Stimulated activated CD4-positive, alpha-beta T cell treated with anti-CD3 and anti-CD28 coated beads, Interleukin-2, amount 100 ng/mL, for 4 hours (primary cell): Measurements from ENCODE around the gene PTPN1.
"Not testable (repeated sequence)": the region's sequence is repeated elsewhere in the genome, so short reads cannot be mapped to it uniquely, and the experiment has no call there.

Source experiments
- DNase-seq: peaks from one replicate; pipeline ENCODE4 v3.0.0-alpha.2; 2020; ENCODE audit warnings: low read depth

PTPN1 gene

GRCh38 chr20:50481741-50482140, 28.4 kb upstream of the PTPN1 start:
- no peak for DNase-seq

- DNase-seq: no peak
Observed at GRCh38 chr20:50482396-50482981, 27.7 kb upstream of the PTPN1 start.

DNA sequence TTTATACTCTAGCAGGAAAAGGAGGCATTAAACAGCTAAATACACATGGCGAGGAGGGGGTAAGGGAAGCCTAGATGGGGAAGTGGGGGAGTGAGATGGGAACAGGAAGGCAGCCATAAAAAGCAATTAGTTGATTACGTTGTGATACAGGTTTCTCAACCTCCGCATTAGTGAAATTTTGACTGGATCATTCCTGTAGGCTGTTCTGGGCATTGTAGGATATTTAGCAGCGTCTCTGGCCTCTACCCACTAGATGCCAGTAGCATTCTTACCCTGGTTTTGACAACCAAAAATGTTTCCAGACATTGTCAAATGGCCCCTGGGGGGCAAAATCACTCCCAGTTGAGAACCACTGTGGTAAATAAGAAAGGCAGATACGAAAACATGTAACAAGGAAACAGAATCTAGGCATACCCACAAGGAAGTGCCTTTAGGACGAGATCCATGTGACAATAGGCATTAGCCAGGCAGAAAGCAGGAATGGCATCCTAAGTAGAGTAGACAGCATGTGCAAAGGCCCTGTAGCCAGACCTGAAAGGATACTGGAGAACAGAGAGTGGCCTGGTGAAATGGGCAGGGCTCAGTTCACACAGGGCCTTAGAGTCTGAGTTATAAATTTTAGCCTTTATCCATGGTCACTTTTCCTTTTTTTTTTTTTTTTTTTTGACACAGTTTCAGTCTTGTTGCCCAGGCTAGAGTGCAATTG, 25.8 kb upstream of the PTPN1 start:
- DNase-seq: no peak

DNA sequence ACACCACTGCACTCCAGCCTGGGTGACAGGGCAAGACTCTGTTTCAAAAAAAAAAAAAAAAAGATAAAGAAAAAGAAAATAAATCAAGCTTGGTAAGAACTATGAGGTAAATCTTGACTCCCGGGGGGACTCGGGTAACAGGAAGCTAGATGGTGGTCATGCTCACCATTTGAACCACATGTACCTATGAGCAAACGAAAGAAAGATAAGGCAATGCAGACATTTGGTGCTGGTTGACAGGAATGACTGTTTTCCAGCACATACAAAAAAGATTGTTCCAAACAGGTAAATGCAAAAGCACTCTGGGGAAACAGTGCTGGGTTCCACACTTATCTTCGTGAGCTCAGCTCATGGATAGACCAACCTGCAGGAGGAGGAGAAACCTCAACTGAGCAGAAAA, 22.8 kb upstream of the PTPN1 start:
- no peak for DNase-seq

DNA sequence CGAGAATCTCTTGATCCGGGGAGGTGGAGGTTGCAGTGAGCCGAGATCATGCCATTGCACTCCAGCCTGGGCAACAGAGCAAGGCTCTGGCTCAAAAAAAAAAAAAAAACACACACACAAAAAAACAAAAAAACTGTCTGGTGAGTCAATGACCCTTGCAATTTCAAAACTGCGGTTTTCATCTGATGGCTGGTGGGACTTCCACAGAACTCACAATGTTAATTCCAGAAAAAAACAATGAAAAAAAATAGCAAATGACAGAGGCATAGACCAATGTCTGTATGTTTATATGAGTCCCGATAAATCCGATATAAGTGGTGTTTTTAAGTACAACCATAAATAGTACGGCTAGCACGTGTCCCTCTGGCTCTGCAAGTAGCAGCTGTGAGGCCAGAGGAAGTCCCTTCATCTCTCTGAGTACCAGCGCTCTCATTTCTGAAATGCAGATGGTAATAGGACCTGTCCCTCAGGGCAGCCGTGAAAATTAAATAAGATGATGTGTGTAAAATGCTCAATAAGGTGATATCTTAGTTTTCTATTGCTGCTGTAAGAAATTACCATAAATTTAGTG, 21.9 kb upstream of the PTPN1 start:
- DNase-seq: no peak

DNA sequence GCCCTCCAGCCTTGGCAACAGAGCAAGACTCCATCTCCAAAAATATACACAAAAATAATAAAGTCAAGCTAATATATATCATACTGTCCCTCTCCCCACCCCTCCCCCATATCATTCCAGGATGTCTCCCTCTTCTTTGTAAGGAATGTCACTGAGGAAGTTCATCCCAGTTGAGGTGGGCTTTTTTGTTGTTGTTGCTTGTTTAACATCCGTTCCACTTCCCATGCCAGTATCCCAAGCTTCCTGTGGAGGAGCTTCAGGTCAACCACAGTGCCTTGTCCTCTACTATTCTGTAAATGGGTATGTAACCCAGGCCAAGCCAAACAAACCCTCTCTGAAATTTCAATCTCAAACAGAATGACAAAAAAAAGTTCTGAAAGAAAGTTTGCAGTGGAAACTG, 19.0 kb upstream of the PTPN1 start:
- no peak for DNase-seq

DNA sequence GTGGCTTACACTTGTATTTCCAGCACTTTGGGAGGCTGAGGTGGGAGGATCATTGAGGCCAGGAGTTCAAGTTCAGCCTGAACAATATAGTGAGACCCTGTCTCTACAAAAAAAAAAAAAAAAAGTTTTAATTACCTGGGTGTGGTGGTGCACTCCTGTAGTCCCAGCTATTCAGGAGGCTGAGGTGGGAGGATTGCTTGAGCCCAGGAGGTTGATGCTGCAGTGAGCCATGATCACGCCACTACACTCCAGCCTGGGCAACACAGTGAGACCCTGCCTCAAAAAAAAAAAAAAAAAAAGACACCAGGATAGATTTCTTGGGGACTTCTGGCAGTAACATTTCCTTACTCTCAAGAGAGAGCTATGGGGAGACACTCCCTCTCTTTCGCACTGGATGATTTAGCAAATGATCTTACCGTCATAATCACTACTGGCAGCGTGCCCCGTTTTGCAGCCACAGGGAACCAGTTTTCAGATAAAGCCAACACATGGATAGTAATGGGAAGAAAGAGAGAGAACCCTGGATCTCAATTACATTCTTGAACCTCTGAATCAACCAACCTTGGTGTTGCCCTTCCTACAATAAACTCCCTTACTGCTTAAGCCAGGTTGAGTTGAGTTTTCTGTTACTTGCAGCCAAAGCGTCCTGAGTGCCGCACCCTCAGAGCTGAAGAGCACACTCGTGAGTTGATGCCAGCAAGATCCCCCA, 18.1 kb upstream of the PTPN1 start:
- no peak for DNase-seq

DNA sequence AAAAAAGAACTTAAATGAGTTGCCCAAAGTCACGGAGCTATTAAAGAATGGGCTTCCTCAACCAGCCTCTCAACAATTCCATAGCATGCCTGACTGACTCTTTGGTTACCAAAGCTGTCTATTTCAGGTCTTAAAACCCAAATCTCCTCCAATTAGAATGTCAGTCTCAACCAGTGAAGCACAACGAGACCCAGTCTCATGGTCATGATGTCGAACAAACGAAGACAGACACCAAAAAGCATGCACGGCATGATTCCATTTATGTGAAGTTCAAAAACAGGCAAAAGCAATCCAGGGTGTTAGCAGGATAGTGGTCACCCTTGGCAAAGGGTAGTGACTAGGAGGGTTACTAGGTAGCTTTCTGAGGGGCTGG, 16.3 kb upstream of the PTPN1 start:
- DNase-seq: no peak

DNA sequence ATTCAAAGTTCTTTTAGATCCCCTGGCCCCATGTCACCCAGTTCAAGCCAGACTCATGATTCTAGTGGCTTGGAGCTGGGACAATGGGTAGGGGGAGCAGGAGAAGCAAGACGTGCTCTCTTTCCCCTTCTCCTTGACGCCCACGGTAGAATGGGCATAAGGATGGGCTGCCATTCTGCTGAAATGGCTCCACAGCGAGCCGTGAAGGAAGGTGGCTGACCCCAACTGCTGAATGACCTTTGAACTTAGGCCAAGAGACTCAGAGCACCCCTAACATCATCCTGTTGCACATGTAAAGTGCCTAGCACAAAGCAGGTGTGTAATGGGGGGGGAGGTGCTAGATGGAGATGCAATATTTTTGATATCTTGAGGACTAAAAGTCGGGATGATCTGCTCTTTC, 15.8 kb upstream of the PTPN1 start:
- DNase-seq: no peak

GRCh38 chr20:50496773-50497385, 13.3 kb upstream of the PTPN1 start:
- DNase-seq: no peak

GRCh38 chr20:50498071-50498776, 12.0 kb upstream of the PTPN1 start:
- DNase-seq: no peak

DNA sequence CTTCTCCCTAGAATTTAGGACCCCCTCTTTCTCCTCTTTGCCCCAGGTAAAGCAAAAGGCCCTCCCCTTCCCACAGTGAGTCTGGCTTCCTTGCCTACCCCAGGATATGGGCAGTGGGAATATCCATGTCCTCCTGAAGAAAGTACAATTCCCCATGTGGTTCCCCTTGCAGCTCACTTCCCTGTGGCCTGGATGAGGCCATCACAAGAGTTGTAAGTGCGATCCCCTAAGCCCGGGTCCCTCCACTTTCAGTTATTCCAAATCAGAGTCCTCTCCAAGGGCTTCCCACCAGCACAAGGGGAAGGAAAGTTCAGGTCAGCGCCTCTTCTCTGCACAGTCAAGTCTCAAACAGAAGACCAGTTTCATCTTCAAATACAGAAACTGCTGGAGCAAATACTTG, 10.2 kb upstream of the PTPN1 start:
- DNase-seq: no peak

- no peak for DNase-seq
Observed at GRCh38 chr20:50501972-50502745, 8.0 kb upstream of the PTPN1 start.

- no peak for DNase-seq
Observed at GRCh38 chr20:50504231-50504823, 5.9 kb upstream of the PTPN1 start.

GRCh38 chr20:50506270-50506579, 4.0 kb upstream of the PTPN1 start:
- DNase-seq: no peak

- DNase-seq: not testable (repeated sequence)
Observed at GRCh38 chr20:50507745-50508144, 2.4 kb upstream of the PTPN1 start.

DNA sequence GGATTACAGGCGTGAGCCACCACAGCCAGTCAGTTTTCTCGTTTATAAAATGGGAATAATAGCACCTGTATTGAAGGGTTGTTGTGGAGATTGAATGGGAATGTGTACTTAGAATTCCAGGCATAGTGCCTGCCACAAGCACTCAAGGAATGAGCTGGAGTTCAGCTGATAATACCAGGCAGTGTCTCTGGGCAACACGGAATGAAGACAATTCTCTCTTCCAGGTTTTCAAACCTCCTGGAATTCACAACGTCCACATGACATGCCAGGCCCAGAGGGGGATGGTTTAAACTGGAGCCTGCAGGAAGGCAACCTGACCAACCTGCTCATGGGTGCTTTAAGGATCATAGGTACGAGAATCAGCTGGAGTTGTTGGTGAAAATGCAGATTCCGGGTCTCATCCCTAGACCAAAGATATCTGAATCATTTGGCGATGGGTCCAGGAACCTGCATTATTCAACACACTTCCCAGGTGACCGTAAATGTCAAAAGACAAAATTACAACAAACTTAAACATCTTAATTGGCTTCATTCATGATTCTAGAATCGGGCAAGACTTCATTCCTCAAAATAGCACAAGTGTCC, 1.9 kb upstream of the PTPN1 start:
- no peak for DNase-seq

DNA sequence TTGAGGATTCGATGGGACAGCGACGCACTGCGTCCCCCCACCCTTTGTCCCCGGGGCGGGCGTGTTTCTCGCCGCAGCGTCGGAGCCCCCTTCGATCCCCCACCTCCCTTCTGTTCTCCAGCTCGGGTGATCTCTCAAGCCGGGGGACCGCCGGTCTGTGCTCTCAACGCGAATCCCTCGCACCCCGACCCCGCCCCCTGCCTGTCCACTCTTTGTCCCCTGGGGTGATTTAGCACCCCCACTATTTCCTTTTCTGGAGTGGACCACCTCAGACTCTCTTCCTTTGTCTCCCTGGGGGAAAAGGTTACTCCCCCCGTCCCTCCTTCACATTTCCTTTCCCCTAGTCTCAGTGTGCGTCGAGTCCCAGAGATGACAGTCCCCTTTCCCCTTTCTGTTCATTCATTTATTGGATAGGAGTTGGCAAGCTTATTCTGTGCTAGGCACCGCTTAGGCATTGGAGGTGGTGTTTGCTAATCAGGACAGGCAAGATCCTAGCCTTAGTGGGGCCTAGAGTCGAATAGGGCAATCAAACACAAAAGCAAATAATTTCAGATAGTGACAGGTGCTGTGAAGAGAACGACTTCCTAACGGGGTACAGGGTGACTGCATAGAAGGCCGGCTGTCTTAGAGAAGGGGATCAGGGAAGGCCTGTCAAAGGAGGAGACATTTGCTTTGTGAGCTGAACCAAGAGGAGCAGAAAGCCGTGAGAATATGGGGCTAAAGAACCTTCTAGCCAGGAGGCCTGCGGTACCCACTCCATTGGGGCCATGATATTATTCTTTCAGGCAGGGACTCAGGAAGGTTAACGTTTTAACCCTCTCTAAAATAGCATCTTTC, 741 bp downstream of the PTPN1 start:
- DNase-seq: no peak

- DNase-seq: no peak
Observed at GRCh38 chr20:50512323-50512722, 2.1 kb downstream of the PTPN1 start.
